WERI-Rb-1 (cell line): ENCODE measurements around the gene GPAT2.
"Not testable (repeated sequence)": the region's sequence is repeated elsewhere in the genome, so short reads cannot be mapped to it uniquely, and the experiment has no call there.

Experiments
- DNase-seq: peaks from one replicate; pipeline ENCODE4 v3.0.0-alpha.2; 2020
- H3K27ac ChIP-seq: fragments of 250-450 bp; sonication (Bioruptor Pico); 2 replicates; pipeline ENCODE4 v1.5.1; 2020; ENCODE audit warnings: mild to moderate bottlenecking, moderate library complexity
- H3K27me3 ChIP-seq: fragments of 250-450 bp; sonication (Bioruptor Pico); 2 replicates; pipeline ENCODE4 v1.5.1; 2021; ENCODE audit warnings: mild to moderate bottlenecking, low read depth, moderate library complexity; ENCODE audit not compliant: insufficient read depth, severe bottlenecking
- H3K36me3 ChIP-seq: fragments of 250-450 bp; sonication (Bioruptor Pico); 2 replicates; pipeline ENCODE4 v1.5.1; 2020; ENCODE audit warnings: mild to moderate bottlenecking, moderate library complexity
- H3K4me3 ChIP-seq: 2 replicates; pipeline ENCODE4 v1.5.1; 2011; ENCODE audit warnings: low read depth, mild to moderate bottlenecking, control low read depth, low read length
- H3K9me3 ChIP-seq: fragments of 250-450 bp; sonication (Bioruptor Pico); 2 replicates; pipeline ENCODE4 v1.5.1; 2021; ENCODE audit warnings: mild to moderate bottlenecking, moderate library complexity; ENCODE audit not compliant: severe bottlenecking
- TF ChIP-seq, protein P1 (sequence below): IDR thresholded peaks from 2 replicates; pipeline ENCODE4 v1.5.1; 2011; ENCODE audit warnings: low read depth, mild to moderate bottlenecking, control low read depth, inconsistent platforms, low read length

GPAT2 gene

DNA sequence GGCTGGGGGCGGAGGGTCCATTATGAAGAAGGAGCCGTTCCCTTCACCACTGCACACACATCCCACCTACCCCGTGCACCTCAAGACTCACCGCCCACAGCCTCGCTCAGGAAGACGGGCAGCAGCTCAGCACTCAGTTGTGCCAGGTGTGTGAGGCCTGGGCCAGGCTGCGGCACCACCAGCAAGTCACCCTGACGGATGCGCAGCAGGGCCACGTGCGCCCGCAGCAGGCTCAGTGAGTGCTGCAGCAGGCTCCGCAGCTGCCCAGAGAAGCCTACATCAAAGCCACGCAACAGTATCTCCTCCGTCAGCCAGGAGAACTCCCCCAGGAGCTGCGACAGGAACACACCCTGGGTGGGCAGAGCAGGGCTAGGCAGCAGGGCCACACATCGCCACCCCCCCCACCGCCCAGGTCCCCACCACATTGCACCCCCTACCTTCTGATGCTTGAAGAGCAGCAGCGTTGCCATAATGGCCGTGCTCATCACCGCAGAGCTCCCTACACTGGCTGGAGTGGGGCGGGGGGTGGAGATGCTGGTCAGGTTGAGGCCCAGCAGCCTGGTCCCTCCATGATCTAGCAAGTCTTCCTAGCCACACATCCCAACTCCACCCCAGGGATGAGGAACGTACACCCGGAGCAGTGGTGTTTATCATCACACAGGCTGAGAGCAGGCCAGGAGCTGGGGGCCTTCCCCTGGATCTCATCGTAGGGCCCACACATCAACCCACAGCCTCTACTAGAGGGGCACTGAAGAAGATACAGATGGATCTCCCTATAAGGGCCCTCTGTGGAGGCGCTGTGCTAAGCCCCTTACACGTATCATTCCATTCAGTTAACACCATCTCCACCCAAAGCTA, 10.2 kb downstream of the GPAT2 start:
- TF ChIP-seq, protein P1, sequence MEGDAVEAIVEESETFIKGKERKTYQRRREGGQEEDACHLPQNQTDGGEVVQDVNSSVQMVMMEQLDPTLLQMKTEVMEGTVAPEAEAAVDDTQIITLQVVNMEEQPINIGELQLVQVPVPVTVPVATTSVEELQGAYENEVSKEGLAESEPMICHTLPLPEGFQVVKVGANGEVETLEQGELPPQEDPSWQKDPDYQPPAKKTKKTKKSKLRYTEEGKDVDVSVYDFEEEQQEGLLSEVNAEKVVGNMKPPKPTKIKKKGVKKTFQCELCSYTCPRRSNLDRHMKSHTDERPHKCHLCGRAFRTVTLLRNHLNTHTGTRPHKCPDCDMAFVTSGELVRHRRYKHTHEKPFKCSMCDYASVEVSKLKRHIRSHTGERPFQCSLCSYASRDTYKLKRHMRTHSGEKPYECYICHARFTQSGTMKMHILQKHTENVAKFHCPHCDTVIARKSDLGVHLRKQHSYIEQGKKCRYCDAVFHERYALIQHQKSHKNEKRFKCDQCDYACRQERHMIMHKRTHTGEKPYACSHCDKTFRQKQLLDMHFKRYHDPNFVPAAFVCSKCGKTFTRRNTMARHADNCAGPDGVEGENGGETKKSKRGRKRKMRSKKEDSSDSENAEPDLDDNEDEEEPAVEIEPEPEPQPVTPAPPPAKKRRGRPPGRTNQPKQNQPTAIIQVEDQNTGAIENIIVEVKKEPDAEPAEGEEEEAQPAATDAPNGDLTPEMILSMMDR: no peak
- H3K4me3 ChIP-seq: no peak overlapping the region
- no peaks in the 10 kb centered on the region for H3K9me3 ChIP-seq
- no peaks in the 10 kb centered on the region for H3K36me3 ChIP-seq
- no peak for DNase-seq
- H3K27ac ChIP-seq: no peak overlapping the region
- H3K27me3 ChIP-seq: no peaks in the 10 kb centered on the region

DNA sequence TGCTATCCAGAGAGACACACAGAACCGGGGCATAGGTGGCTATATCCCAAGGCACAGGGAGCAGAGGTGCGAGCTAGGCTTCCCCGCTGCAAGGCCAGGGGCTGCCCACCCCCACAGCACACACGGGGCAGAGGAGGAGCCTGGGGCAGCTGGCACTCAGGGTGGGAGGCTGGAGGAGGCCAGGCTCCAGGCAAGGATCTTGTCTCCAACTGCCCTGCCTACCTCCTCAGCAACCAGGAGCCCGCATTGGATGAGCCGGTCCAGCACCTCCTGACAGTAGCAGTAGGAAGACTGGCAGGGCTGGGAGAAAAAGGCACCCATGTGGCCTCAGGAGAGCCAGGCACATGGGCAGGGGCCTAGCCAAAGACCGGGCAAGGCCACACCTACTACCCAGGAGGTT, 11.0 kb downstream of the GPAT2 start:
- not testable (repeated sequence) for H3K4me3 ChIP-seq, H3K27ac ChIP-seq, DNase-seq, H3K9me3 ChIP-seq, H3K27me3 ChIP-seq, H3K36me3 ChIP-seq

DNA sequence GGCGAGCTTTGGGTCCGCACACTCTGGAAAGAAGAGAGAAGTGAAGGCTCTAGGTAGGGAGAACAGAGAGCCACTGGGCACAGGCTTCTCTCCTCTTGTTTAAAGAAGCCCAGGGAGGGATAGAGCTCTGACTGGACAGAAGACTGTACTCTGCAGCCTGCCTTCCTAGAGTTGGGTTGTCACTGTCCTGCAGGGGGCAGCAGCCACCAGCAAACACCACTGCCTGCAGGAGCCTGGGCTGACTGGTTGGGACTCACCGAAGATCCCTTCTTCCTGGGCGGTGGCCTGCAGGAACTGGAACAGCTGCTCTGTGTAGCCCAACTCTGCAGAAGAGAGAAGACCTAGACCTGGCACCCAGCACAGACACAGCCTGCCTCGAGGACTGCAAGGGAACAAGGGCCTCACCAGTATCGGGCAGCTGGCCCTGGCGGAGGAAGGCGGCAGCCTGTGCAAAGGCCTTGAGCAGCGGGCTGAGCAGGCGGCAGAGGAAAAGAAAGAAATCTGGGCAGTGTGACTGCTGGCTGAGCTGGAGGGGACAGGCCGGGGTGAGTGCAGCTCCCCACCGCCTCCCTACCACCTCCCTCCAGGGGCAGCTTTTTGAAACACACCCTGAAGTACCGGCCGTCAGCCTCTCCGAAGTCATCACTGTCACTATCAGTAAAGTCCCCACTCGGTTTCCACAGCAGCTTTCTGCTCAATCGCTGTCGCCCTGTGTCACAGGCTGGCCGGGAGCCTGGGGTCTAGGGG, 11.8 kb downstream of the GPAT2 start:
- TF ChIP-seq, protein P1: peak; percentile 84
- not testable (repeated sequence) for H3K9me3 ChIP-seq, H3K27ac ChIP-seq, H3K4me3 ChIP-seq, H3K36me3 ChIP-seq, H3K27me3 ChIP-seq
- peak; percentile 89 for DNase-seq

DNA sequence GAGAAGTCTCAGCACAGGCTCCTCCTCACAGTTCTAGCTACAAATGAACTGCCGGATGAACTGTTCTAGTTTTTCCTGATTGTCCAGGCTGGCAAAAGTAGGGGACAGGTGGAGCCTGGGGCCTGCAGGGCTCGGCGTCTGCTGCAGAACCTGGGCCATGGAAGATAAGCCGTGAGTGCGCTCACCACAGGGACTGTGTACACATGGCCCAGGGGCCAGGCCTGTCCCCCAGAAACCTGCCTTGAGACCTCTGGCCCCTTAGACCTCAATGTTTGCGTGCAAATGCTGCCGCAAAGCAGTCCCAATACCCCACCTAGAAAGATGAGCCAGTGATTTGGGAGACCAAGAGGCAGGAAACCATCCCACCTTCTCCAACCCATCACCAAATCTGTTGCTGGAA, 12.6 kb downstream of the GPAT2 start:
- not testable (repeated sequence) for H3K27ac ChIP-seq, H3K36me3 ChIP-seq, H3K4me3 ChIP-seq, H3K9me3 ChIP-seq, H3K27me3 ChIP-seq, DNase-seq

DNA sequence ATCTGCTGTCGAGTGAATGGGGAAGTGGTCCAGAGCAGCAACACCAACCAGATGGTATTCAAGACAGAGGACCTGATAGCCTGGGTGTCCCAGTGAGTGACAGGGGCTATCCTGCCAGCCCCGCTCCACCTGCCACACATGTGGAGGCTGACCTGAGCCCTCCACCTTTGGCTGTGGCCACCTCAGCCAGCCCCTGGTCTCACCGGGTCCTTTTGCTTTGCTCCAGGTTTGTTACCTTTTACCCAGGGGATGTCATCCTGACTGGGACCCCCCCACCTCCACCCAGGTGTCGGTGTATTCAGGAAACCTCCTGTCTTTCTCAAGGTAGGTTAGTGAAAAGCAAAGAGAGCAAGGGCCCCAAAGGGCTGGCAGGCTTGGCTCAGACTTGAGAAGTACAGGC, 13.6 kb downstream of the GPAT2 start:
- H3K36me3 ChIP-seq, H3K9me3 ChIP-seq, H3K4me3 ChIP-seq, DNase-seq, H3K27ac ChIP-seq, H3K27me3 ChIP-seq: not testable (repeated sequence)

DNA sequence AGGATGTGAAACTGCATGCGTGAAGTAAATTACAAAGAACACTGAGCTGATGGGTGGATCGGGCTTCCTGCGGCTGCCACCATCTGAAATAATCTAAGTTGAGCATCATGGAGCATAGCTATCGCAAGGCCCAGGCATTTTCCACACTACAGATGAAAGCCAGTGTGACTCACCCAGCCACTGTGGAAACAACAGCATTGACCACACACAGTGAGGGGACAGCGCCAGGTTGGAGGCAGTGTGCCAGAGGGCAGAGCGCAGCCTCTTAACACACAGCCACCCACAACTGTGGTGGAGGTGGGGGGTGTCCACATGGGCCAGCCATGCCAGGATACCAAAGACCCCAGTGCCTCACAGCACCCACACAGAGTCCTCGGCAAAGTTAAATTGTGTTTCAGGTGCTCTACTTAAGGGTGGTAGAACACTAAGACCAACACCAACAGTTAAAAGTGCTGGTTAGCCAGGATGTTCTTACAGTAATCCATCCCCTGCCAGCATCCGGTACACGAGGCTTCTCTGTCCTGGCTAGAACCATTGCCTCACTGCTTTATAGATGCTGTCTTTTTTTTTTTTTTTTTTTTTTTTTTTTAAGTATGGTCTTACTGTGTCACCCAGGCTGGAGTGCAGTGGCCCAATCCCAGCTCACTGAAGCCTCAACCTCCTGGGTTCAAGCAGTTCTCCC, 14.7 kb downstream of the GPAT2 start:
- not testable (repeated sequence) for H3K9me3 ChIP-seq, DNase-seq, H3K27ac ChIP-seq, H3K4me3 ChIP-seq, H3K36me3 ChIP-seq, H3K27me3 ChIP-seq

DNA sequence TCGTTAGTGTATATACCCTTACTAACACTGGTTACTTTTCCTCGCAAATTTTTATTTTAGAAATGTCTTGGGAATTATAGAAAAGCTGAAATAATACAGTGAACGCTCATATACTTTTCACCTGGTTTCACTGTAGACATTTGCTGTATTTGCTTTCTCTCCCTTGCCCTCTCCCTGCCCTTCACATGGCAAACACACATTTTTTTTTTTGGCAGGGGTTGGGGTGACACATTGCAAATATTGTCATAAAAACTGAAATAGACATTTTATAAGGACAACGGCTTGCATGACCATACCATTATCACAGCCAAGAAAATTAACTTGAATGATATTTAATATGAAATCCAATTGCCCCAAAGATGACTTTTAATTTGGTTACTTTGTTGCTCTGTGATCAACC, 18.4 kb downstream of the GPAT2 start:
- not testable (repeated sequence) for H3K36me3 ChIP-seq, H3K9me3 ChIP-seq, H3K4me3 ChIP-seq, H3K27me3 ChIP-seq, H3K27ac ChIP-seq, DNase-seq

DNA sequence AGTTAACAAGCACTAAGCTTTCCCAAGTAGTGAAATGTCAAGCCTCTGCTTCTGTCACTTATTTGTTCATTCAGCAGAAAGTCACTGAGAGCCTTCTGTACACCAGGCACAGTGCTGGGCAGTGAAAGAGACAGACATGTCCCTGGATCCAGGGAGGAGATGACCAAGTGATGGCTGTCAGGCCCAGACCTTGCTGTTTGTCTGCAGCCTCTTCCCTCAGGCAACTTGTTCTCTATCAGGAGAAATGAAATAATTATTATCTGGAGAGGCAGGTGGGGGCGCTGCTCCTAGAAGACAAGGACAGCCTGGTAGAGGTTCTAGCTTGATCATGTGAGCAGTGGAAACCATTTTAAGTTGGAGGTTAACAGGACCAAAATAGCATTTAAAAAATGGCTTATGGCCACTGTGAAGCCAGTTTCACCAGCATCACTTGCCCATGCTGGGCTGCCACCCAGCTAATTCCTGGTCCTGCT, 21.9 kb downstream of the GPAT2 start:
- not testable (repeated sequence) for H3K4me3 ChIP-seq, DNase-seq, H3K27me3 ChIP-seq, H3K27ac ChIP-seq, H3K9me3 ChIP-seq, H3K36me3 ChIP-seq

DNA sequence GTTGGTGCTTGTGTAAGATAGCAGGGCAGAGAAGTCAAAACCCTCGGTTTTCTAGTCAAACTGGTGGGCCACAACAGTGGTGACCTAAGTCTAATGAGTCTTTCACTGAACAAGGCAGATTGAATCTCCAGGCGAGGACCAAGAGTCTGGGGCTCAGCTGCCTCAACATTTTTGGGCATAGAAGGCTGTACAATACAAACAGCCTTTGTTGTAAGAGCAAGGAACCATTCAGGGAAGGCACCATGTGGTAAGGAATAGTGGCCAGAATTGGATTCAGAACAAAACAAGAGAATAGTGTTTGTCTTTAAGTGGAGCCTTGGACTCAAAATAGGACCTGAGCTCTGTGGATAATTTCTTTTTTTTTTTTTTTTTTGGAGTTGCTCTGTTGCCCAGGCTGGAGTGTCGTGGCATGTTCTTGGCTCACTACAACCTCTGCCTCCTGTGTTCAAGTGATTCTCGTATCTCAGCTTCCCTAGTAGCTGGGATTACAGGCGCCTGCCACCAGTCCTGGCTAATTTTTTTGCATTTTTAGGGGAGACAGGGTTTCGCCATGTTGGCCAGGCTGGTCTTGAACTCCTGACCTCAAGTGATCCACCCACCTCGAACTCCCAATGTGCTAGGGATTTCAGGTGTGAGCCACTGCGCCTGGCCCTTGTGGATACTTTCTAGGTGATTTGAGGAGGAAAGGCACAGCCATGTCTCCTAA, 22.5 kb downstream of the GPAT2 start:
- not testable (repeated sequence) for H3K27ac ChIP-seq, H3K9me3 ChIP-seq, H3K27me3 ChIP-seq, H3K36me3 ChIP-seq, DNase-seq, H3K4me3 ChIP-seq
